K562 (cell line): ENCODE results near the gene SMG1. TPM values are rescaled to one million over a fixed set of nuclear protein-coding genes. Genes with fewer than 3 reads are reported as not detected.

ENCODE experiments used
- FOXK1 ChIP-seq: sonication (generic); formaldehyde crosslinking; IDR thresholded peaks from 2 replicates; pipeline ENCODE4 v1.8.0; 2022; ENCODE audit warnings: missing genetic modification reagents, mild to moderate bottlenecking, borderline replicate concordance
- KLF13 ChIP-seq: fragments of 450-650 bp; IDR thresholded peaks from 2 replicates; pipeline ENCODE4 v1.6.1; 2016; ENCODE audit warnings: missing genetic modification characterization, low read depth, mild to moderate bottlenecking, missing compliant biosample characterization, moderate library complexity, borderline replicate concordance
- RCOR1 ChIP-seq, 2 experiments: IDR thresholded peaks; 2 replicates each; pipeline ENCODE4 v1.6.1; 2012; ENCODE audit warnings: low read depth in 2 of 2, low read length in 2 of 2, borderline replicate concordance in 1 of 2, improper control_type of control experiment in 1 of 2
- ZKSCAN1 ChIP-seq: fragments of 150-350 bp; IDR thresholded peaks from 2 replicates; pipeline ENCODE4 v1.6.1; 2016; ENCODE audit warnings: low read depth, low read length
- polyA plus RNA-seq, 8 experiments: library from polyadenylated mRNA; depleted of rRNA in 4 of 8; stranded (reverse) in 5 of 8; unstranded in 3 of 8; fragments of >200 nt; fragmentation: Nextera tagmentation in 2 of 8; fragmentation: Illumina TruSeq in 1 of 8; extraction: Ambion mirVana in 2 of 8; extraction: Trizol in 1 of 8; gene quantifications; 2 replicates each; pipeline versions ENCODE4 v1.2.1 to v1.2.3, GENCODE V29; 2011 to 2014; ENCODE audit warnings: inconsistent platforms in 1 of 8, missing spikeins in 1 of 8
- total RNA-seq, 7 experiments: library from RNA; depleted of rRNA in 6 of 7; stranded (reverse); fragments of >200 nt in 6 of 7; fragmentation: Illumina TruSeq in 2 of 7; extraction: Trizol in 2 of 7; gene quantifications; 2 replicates each; pipeline versions ENCODE4 v1.2.1 to v1.2.3, GENCODE V29; 2011 to 2021; ENCODE audit warnings: low replicate concordance in 1 of 7
- TF ChIP-seq, protein P1 (sequence below), 2 experiments: IDR thresholded peaks; 2 replicates each; pipeline ENCODE4 v1.6.1; 2012; ENCODE audit warnings: improper control_type of control experiment in 2 of 2, low read depth in 2 of 2, low read length in 2 of 2, borderline replicate concordance in 1 of 2
- TF ChIP-seq, protein P2 (sequence below): fragments of 250-450 bp; sonication (Bioruptor Pico); IDR thresholded peaks from 2 replicates; pipeline ENCODE4 v1.4.0; 2020; ENCODE audit warnings: mild to moderate bottlenecking, moderate library complexity
- TF ChIP-seq, protein P3 (sequence below): fragments of 150-350 bp; IDR thresholded peaks from 2 replicates; pipeline ENCODE4 v1.6.1; 2014; ENCODE audit warnings: low read depth, mild to moderate bottlenecking, low read length, borderline replicate concordance
- TF ChIP-seq, protein P4 (sequence below): fragments of 450-650 bp; formaldehyde crosslinking; IDR thresholded peaks from 2 replicates; pipeline ENCODE4 v1.4.0; 2020; ENCODE audit warnings: mild to moderate bottlenecking, mixed read lengths

The SMG1 gene
- total and polyA plus RNA-seq, 9 of the 15 experiments (the other 6 are each of a cell fraction or from before 2014, with no cell fraction given) = 3.4 to 54.8 (median 32.0) TPM

DNA sequence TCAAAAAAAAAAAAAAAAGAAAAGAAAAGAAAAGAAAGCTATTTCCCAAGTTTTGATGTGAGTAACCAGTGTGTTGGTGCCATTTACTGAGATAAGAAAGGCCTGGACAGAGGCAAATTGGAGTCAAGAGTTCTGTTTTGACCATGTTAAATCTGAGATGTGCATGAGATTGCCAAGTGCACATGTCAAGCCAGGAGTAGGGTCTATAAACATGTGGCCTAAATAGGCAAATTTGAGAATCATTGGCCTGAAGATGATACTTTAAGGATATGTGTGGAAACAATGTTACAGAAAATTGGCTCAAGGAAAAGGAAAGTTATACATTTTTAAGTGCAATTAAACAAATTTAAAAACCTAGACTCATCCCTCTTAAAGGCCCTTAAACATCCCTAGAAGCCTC lies 15.3 kb upstream of the SMG1 start (continued):
- TF ChIP-seq, protein P1, sequence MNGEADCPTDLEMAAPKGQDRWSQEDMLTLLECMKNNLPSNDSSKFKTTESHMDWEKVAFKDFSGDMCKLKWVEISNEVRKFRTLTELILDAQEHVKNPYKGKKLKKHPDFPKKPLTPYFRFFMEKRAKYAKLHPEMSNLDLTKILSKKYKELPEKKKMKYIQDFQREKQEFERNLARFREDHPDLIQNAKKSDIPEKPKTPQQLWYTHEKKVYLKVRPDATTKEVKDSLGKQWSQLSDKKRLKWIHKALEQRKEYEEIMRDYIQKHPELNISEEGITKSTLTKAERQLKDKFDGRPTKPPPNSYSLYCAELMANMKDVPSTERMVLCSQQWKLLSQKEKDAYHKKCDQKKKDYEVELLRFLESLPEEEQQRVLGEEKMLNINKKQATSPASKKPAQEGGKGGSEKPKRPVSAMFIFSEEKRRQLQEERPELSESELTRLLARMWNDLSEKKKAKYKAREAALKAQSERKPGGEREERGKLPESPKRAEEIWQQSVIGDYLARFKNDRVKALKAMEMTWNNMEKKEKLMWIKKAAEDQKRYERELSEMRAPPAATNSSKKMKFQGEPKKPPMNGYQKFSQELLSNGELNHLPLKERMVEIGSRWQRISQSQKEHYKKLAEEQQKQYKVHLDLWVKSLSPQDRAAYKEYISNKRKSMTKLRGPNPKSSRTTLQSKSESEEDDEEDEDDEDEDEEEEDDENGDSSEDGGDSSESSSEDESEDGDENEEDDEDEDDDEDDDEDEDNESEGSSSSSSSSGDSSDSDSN (IDR thresholded peaks at IDR 0.05; ENCODE audit: borderline replicate concordance in 1 of 2, low read depth in 2 of 2, low read length in 2 of 2) = no peak
- TF ChIP-seq, protein P2, sequence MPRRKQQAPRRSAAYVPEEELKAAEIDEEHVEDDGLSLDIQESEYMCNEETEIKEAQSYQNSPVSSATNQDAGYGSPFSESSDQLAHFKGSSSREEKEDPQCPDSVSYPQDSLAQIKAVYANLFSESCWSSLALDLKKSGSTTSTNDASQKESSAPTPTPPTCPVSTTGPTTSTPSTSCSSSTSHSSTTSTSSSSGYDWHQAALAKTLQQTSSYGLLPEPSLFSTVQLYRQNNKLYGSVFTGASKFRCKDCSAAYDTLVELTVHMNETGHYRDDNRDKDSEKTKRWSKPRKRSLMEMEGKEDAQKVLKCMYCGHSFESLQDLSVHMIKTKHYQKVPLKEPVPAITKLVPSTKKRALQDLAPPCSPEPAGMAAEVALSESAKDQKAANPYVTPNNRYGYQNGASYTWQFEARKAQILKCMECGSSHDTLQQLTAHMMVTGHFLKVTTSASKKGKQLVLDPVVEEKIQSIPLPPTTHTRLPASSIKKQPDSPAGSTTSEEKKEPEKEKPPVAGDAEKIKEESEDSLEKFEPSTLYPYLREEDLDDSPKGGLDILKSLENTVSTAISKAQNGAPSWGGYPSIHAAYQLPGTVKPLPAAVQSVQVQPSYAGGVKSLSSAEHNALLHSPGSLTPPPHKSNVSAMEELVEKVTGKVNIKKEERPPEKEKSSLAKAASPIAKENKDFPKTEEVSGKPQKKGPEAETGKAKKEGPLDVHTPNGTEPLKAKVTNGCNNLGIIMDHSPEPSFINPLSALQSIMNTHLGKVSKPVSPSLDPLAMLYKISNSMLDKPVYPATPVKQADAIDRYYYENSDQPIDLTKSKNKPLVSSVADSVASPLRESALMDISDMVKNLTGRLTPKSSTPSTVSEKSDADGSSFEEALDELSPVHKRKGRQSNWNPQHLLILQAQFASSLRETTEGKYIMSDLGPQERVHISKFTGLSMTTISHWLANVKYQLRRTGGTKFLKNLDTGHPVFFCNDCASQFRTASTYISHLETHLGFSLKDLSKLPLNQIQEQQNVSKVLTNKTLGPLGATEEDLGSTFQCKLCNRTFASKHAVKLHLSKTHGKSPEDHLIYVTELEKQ (CRISPR knock-in tag) = no peak
- TF ChIP-seq, protein P3, sequence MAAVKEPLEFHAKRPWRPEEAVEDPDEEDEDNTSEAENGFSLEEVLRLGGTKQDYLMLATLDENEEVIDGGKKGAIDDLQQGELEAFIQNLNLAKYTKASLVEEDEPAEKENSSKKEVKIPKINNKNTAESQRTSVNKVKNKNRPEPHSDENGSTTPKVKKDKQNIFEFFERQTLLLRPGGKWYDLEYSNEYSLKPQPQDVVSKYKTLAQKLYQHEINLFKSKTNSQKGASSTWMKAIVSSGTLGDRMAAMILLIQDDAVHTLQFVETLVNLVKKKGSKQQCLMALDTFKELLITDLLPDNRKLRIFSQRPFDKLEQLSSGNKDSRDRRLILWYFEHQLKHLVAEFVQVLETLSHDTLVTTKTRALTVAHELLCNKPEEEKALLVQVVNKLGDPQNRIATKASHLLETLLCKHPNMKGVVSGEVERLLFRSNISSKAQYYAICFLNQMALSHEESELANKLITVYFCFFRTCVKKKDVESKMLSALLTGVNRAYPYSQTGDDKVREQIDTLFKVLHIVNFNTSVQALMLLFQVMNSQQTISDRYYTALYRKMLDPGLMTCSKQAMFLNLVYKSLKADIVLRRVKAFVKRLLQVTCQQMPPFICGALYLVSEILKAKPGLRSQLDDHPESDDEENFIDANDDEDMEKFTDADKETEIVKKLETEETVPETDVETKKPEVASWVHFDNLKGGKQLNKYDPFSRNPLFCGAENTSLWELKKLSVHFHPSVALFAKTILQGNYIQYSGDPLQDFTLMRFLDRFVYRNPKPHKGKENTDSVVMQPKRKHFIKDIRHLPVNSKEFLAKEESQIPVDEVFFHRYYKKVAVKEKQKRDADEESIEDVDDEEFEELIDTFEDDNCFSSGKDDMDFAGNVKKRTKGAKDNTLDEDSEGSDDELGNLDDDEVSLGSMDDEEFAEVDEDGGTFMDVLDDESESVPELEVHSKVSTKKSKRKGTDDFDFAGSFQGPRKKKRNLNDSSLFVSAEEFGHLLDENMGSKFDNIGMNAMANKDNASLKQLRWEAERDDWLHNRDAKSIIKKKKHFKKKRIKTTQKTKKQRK = no peak
- TF ChIP-seq, protein P4, sequence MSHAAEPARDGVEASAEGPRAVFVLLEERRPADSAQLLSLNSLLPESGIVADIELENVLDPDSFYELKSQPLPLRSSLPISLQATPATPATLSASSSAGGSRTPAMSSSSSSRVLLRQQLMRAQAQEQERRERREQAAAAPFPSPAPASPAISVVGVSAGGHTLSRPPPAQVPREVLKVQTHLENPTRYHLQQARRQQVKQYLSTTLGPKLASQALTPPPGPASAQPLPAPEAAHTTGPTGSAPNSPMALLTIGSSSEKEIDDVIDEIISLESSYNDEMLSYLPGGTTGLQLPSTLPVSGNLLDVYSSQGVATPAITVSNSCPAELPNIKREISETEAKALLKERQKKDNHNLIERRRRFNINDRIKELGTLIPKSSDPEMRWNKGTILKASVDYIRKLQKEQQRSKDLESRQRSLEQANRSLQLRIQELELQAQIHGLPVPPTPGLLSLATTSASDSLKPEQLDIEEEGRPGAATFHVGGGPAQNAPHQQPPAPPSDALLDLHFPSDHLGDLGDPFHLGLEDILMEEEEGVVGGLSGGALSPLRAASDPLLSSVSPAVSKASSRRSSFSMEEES (CRISPR knock-in tag) = no peak
- TF ChIP-seq KLF13 (tag) (no peak), FOXK1 (CRISPR knock-in tag) (no peak), RCOR1 (IDR thresholded peaks at IDR 0.05; ENCODE audit: borderline replicate concordance in 1 of 2, low read depth in 2 of 2, low read length in 2 of 2) (no peak), ZKSCAN1 (no peak)
